ENCODE measurements around the gene RGL2. TPM values are rescaled to one million over a fixed set of nuclear protein-coding genes. Genes with fewer than 3 reads are reported as not detected.
"Not testable (repeated sequence)": the region's sequence is repeated elsewhere in the genome, so short reads cannot be mapped to it uniquely, and the experiment has no call there.

Gene RGL2
- total RNA-seq, 1 experiment from 2014 or later, result 19.2 TPM

GRCh38 chr6:33294086-33294823, 4.5 kb downstream of the RGL2 start:
- no peak for DNase-seq (ENCODE audit: low read depth)

DNA sequence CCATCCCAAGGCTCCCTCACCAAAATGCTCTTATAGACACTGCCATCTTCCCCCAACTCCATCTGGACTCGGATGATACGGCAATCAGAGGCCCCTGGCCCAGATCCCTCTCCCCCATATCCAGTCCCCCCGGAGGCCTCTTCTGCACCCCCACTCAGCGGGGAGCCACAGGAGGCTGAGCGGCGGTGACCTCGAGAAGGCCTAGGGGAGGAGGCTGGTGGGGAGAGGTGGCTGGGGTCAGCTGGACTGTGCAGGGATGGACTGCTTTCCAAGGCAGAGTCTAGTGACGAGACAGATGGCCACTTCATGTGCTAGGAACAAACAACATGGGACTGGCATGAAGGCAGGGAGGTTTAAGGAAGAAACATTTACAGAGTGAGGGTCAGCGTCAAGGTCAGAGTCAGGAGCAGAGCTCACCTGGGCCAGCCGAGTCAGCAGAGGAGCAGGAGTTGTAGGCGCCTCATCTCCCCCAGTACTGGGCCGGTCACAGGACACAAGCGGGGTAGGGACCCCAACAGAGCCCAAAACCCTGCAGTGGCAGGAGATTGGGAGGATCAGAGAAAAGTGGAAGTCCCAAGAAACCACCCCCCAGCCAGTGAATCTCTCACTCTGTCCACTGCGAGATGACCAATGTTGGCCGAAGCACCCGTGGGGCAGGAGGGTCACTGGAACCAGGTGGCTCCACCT, 5.6 kb downstream of the RGL2 start:
- no peak for DNase-seq (ENCODE audit: low read depth)

GRCh38 chr6:33290459-33290858, 8.3 kb downstream of the RGL2 start:
- no peak for DNase-seq (ENCODE audit: low read depth)

- DNase-seq (ENCODE audit: low read depth), result no peak
Measured at GRCh38 chr6:33289784-33290315, 8.9 kb downstream of the RGL2 start.

DNA sequence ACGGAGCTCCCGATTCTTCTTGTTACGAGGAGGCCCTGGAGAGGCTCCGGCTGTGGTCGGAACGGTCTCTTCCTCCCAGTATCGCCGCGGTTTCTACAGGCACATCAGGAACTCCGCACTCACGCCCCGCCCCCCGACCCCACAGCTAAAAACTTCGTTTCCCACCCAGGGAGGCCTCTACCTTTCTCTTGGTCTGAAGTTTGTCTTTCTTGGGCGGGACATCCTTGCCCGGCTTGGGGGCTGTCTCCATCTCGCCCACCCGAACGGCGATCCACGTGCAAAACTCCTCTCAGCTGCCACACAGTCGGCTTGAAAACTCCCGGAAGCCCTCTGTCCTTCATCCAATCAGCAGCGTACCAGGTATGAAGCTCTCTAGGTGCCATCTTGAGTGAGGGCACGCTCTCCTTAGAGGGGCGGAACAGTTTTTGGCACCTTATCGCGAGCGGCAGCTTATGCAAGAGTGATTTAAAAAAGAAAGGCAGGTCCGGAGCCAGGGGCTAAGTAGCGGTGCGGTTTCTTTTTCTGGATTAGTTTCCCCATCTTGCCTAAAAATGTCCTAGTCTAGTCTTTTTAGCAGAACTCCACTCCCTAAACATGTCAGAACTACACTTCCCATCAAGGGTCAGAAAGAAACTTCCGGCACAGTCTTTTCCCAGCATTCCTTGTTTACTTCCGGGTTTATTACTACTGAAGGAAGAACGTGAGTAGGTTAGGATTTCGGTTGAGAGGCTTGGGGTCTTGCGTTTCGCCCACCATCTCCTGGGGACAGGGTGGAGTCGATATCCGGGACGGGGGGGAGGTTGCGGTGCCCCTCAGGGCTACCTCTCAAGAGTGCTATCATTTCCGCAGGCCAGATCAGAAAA, 9.6 kb downstream of the RGL2 start, which contains the start of the genes PFDN6 and WDR46:
TSS of gene PFDN6 (plus strand) at position 681 of the 863 bp plus-strand sequence. CDS start 256 bp downstream, outside the sequence.
TSS of gene WDR46 (minus strand) at position 319 of the 863 bp plus-strand sequence. CDS start at position 250, 69 bp downstream.
- peak; percentile 92 for DNase-seq (ENCODE audit: low read depth)

- DNase-seq (ENCODE audit: low read depth), result no peak
Measured at GRCh38 chr6:33288141-33288920, 10.4 kb downstream of the RGL2 start.

DNA sequence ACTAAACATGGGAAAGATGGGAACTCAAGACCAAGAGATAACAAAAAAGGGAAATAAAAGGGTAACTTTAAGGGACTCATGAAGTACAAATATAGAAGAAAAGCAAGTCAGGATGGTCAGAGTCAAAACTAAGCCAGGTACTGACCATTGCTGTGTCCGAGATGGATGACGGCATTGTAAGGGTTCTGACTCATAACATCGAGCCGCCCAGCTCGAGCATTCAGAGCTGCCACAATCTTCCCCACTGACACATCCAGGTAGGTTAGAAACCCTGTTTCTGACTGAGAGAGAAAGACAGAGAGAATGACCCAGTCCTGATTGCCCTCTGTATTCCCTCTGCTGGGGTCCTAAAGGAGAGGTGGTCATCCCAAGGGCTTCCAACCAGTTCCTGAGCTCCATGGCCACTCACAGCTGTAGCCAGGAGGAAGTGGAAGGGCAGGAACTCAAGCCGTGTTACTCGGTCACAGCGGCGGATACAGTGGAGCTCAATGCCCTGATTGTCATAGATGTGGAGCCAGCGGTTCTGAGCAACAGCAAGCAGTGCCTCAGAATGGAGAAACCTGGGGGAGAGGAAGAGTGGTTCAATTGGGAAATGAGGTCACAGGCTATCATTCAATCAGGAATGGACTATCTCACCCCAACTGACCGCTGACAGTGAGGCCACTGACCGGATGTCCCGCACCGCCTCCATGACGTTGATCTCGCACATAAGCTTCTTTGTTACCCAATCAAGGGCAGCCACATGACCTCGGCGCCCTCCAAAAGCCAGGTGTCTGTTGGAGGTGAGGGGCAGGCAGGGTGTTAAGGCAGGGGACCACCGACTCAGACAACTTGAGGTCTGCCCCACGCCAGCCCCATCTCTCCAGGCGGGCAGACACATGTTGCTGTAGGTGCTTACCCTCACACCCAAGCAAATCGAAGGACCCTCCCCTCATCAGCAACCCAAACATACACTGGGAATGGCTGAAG, 11.5 kb downstream of the RGL2 start:
- DNase-seq (ENCODE audit: low read depth), result no peak

DNA sequence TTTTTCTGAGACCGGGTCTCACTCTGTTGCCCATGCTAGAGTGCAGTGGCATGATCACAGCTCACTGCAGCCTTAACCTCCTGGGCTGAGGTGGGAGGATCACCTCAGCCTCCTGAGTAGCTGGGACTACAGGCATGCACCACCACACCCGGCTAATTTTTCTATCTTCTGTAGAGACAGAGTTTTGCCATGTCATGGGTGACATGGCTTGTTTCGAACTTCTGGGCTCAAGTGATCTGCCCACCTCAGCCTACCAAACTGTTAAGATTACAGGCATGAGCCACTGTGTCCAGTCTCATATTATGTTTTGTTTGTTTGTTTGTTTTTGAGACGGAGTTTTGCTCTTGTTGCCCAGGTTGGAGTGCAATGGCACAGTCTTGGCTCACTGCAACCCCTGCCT, 13.5 kb downstream of the RGL2 start:
- DNase-seq (ENCODE audit: low read depth), result not testable (repeated sequence)

DNA sequence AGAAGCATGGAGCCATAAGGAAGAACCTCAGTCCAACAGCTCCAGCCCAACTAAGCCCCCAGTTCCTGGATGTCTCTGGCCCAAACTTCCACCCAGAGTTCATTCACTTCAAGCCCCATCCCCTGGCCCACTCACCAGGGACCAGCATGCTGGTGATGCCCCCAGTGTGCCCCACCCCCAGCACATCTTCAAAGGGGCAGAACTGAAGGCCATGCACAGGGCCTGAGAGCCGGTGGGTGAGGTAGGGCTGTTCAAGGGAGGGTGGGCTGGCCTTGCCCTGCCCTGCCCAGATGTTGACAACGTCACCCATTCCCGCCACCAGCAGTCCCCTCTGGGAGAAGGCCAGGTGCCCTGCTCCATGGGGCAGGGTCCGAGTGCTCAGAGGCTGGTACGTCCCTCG, 18.2 kb downstream of the RGL2 start:
- DNase-seq (ENCODE audit: low read depth), result no peak

DNA sequence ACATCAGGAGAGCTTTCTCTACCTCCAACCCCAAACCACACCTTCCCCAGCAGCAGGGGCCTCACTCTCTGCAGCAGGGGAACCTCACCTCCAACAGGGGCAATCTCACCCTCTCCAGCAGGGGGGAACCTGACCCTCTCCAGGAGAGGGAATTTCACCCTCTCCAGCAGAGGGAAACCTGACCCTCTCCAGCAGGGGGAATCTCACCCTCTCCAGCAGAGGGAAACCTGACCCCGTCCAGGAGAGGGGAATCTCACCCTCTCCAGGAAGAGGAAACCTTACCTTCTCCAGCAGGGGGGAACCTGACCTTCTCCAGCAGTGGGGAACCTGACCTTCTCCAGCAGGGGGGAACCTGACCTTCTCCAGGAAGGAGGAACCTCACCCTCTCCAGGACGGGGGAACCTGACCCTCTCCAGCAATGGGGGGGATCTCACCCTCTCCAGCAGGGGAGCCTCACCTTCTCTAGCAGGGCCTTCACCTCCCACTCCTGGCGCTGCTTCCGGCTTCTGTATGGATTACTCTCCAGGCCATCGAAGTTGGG, 18.7 kb downstream of the RGL2 start:
- peak; percentile 76 for DNase-seq (ENCODE audit: low read depth)

GRCh38 chr6:33279257-33279695, 19.5 kb downstream of the RGL2 start:
- no peak for DNase-seq (ENCODE audit: low read depth)

- no peak for DNase-seq (ENCODE audit: low read depth)
Measured at GRCh38 chr6:33278810-33279209, 19.9 kb downstream of the RGL2 start.

GRCh38 chr6:33278392-33278741, 20.4 kb downstream of the RGL2 start:
- DNase-seq (ENCODE audit: low read depth), result no peak

GRCh38 chr6:33277663-33278391, 20.9 kb downstream of the RGL2 start:
- DNase-seq (ENCODE audit: low read depth), result peak; percentile 50

DNA sequence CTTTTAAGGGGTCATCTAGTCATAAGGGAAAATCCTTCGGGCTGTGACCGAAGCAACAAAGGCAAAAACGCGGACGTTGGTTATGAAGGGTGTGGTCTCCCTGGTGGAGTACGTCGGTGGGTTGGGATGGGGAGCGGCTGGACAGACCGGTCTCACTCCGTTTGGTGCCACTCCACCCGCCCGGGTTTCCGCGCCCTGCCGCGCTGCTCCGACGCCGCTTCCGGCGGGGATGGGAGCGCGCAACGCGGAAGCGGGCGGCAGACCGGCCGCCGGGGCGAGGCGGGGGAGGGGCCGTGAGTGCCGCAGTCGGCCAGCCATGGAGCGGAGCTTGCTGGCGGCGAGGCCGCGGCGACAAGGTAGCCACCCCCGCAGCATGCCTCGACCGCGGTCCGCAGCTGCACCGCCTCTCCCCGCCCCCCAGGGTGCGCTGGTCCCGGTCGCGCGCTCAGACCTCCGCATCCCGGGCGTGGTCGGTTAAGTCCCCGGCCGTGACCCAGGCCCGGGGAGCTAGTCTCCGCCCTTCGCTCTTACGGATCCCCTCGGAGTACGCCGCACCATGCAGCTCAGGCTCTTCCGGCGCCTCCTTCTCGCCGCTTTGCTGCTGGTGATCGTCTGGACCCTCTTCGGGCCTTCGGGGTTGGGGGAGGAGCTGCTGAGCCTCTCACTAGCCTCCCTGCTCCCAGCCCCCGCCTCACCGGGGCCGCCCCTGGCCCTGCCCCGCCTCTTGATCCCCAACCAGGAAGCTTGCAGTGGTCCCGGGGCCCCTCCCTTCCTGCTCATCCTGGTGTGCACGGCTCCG, 21.7 kb downstream of the RGL2 start, which contains the start of gene B3GALT4:
TSS of gene B3GALT4 (plus strand) at position 260 of the 799 bp plus-strand sequence. CDS start at position 557, 297 bp downstream.
- peak; percentile 93 for DNase-seq (ENCODE audit: low read depth)

DNA sequence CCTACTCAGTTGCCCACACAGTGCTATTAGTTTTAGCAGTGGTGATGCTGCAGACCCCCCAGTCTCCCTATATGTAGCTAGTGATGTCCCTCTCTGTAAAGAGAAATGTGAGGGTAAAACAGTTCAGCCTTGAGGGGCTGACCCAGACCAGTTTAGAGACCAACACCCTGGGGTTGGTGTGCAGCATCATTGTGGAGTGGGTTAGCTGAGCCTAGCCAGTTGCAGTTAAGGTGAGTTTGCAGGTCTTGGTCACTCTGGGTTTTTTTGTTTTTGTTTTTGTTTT, 22.2 kb downstream of the RGL2 start:
- DNase-seq (ENCODE audit: low read depth), result no peak

DNA sequence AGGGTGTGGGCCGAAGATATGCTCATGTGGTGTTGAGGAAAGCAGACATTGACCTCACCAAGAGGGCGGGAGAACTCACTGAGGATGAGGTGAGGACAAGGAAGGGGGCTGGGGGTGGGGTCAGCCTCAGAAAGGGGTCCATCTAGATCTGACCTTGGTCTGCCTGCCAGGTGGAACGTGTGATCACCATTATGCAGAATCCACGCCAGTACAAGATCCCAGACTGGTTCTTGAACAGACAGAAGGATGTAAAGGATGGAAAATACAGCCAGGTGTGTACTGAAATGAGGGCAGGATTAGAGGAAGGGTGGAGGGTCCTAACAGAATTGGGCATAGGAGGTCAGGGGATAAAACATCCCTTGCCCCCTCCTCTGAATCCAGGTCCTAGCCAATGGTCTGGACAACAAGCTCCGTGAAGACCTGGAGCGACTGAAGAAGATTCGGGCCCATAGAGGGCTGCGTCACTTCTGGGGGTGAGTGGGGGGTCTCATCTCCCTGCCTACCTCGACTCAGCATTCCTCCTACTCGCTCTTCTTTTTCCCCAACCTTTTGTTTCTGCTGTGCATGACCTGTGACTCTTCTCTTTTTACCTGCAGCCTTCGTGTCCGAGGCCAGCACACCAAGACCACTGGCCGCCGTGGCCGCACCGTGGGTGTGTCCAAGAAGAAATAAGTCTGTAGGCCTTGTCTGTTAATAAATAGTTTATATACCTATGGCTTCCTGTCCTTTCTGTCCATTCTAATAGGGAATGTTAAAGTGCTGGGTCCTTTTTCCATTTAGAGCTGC, 22.8 kb downstream of the RGL2 start:
- DNase-seq (ENCODE audit: low read depth), result not testable (repeated sequence)
